HAP-1 (cell line): ENCODE measurements around the gene AMFR.

Experiments
- DNase-seq, 2 experiments: peaks; one replicate each; pipeline ENCODE4 v3.0.0-alpha.2; 2016 to 2020; ENCODE audit warnings: low spot score in 2 of 2
- H3K27me3 ChIP-seq: fragments of 250-450 bp; sonication (Bioruptor Pico); 2 replicates; pipeline ENCODE4 v1.5.1; 2020; ENCODE audit warnings: low read depth, mild to moderate bottlenecking, moderate library complexity
- H3K36me3 ChIP-seq: fragments of 250-450 bp; sonication (Bioruptor Pico); replicated peaks from 2 replicates; pipeline ENCODE4 v1.5.1; 2020; ENCODE audit warnings: mild to moderate bottlenecking
- H3K4me1 ChIP-seq: fragments of 250-450 bp; sonication (Bioruptor Pico); 2 replicates; pipeline ENCODE4 v1.5.1; 2020; ENCODE audit warnings: mild to moderate bottlenecking
- H3K4me3 ChIP-seq: fragments of 250-450 bp; sonication (Bioruptor Pico); 2 replicates; pipeline ENCODE4 v1.5.1; 2020; ENCODE audit warnings: mild to moderate bottlenecking, moderate library complexity
- H3K9me3 ChIP-seq: fragments of 250-450 bp; sonication (Bioruptor Pico); 2 replicates; pipeline ENCODE4 v1.5.1; 2020; ENCODE audit warnings: mild to moderate bottlenecking, moderate library complexity
- in situ Hi-C: fragments of 300-500 bp; cut with MboI; formaldehyde crosslinking; loops from 3 replicates; pipeline ENCODE4 v1.14.3; 2020; ENCODE audit warnings: low sequenced_read_pairs, inconsistent platforms, mixed read lengths

Gene AMFR

DNA sequence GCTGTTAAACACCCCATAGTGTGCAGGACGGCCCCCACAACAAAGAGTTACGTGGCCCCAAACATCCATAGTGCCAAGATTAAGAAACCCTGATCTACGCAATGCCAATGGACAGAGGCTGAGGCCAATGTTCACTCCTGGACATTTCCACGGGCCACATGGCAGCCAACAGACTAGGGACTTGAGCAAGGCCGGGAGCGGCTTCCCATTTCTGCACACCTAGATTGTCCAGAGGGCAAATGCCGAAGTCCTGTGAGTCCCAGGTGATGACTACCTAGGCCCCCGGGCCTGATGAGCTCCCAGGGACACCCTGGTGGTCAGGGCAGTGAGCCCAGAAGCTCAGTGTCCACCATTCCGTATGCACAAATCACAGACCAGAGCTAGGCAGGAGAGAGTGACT is 95.5 kb downstream of the AMFR start:
- no peak for DNase-seq
- Histone ChIP-seq H3K4me3 (no peak overlapping the region), H3K9me3 (no peaks in the 10 kb centered on the region), H3K36me3 (no peaks in the 10 kb centered on the region), H3K27me3 (no peaks in the 10 kb centered on the region), H3K4me1 (no peaks in the 10 kb centered on the region)
- in situ Hi-C loops = no loop called here

DNA sequence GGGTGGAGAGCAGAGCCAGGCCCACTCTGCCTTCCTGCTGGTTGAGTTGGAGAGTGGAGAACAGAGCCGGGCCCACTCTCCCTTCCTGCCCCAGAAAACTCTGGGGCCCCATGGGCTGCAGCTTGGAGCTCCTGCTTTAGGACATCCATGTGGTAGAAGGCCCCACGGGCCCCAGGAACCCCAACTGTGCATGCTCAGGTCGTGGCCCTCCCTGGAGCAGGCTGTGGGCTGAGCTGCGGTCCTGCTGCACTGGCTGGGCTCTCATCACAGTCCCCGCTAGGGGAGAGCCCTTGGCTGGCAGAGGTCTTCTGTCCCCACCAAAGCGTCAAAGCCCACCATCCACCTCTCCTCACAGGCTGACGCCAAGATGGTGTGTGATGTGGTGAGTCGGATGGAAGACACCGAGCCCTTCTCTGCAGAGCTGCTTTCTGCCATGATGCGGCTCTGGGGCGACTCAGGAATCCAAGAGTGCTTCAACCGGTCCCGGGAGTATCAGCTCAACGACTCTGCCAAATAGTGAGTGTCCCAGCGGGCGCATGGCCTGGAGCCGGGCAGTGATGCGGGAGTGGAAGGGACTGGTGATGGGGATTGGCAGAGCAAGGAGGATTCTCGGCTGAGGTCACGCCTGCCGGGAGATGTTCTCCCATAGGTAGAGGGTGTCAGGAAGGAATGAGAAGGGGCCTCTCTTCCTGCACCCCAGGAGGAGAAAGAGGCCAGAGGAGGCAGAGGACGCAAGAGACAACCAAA is 96.9 kb downstream of the AMFR start:
- no peaks in the 10 kb centered on the region for H3K4me1 ChIP-seq
- no peak overlapping the region for H3K4me3 ChIP-seq
- no peaks in the 10 kb centered on the region for H3K27me3 ChIP-seq
- in situ Hi-C loops = no loop called here
- no peaks in the 10 kb centered on the region for H3K9me3 ChIP-seq
- no peak for DNase-seq
- H3K36me3 ChIP-seq = no peaks in the 10 kb centered on the region

DNA sequence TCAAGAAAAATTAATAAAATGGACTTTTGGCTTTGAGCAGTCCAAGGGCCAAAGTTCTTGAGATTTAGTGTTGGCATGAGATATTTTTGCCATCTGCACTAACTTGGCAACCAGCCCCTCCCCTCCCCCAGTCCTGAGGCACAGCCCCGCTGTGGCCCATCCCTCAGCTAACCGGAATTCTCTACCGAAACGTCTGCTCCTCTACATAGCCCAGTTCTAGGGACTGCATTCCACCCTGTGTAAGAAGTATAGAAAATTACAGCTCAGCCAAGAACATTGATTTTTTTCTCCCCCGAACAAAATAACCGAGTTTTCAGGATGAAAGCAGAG is 97.5 kb downstream of the AMFR start:
- H3K36me3 ChIP-seq = no peaks in the 10 kb centered on the region
- H3K4me3 ChIP-seq = no peak overlapping the region
- no peaks in the 10 kb centered on the region for H3K4me1 ChIP-seq
- no peaks in the 10 kb centered on the region for H3K9me3 ChIP-seq
- no peaks in the 10 kb centered on the region for H3K27me3 ChIP-seq
- DNase-seq = no peak
- in situ Hi-C loops = no loop called here

DNA sequence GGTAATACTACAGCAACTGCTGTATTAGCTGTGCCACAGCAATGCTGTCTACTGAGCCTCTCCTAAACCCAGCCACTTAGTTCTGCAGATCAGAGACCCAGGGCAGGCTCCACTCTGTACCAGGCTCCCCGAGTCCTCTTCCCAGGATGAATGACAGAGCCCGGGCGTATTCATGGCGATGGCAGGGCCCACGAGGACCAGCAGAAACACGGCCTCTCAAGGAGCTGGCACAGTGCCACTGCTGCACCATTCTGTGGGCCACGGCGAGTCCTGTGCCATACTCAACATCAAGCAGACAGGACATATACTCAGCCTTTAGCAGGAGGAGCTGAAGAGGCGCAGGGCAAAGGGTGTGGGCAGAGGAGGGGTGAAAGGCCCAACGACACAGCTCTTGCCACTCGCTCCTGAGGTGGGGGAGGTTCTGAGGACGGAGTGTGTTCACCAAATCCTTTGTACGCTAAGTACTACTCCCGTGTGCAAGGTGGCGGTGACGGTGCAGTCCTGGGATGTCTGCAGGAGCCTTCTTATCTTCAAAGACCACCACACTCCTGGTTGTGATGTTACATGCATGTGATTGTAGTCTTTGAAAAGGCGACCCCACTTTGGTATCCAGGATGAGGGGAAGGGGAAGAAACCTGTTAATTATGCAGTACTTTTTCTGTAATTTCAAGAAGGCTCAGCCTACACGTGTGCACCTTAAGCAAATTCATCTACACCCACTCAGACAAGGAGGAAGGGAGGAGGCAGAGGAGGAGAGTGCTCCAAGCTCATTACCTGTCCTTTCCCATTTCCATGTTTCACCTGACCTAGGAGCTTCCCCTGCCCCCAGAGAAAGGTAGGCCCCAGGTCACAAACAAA is 98.0 kb downstream of the AMFR start:
- no peaks in the 10 kb centered on the region for H3K27me3 ChIP-seq
- no peaks in the 10 kb centered on the region for H3K4me1 ChIP-seq
- no peaks in the 10 kb centered on the region for H3K9me3 ChIP-seq
- in situ Hi-C loops = no loop called here
- no peaks in the 10 kb centered on the region for H3K36me3 ChIP-seq
- DNase-seq = no peak
- no peak overlapping the region for H3K4me3 ChIP-seq

DNA sequence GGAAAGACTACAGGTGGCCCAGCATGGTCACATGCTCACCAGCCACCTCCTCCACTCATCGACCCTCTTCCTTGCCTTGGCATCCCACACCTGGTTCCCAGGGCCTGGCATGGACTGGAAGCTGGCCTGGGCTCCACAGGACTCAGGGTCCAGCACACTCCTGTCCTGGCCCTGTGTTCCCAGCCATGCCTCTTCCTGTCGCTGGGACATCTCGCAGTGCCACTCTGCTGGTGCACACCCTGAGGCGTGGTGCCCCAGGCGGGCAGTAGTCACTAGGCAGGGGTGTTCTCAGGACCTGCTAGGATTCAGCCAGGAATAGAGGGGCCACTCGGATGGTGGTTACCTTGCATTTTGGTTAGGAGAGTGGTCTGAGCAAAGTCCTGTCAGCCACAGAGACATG is 99.4 kb downstream of the AMFR start:
- H3K4me3 ChIP-seq = no peak overlapping the region
- H3K4me1 ChIP-seq = no peaks in the 10 kb centered on the region
- no peak for DNase-seq
- in situ Hi-C loops = no loop called here
- H3K9me3 ChIP-seq = no peaks in the 10 kb centered on the region
- no peaks in the 10 kb centered on the region for H3K36me3 ChIP-seq
- no peaks in the 10 kb centered on the region for H3K27me3 ChIP-seq

DNA sequence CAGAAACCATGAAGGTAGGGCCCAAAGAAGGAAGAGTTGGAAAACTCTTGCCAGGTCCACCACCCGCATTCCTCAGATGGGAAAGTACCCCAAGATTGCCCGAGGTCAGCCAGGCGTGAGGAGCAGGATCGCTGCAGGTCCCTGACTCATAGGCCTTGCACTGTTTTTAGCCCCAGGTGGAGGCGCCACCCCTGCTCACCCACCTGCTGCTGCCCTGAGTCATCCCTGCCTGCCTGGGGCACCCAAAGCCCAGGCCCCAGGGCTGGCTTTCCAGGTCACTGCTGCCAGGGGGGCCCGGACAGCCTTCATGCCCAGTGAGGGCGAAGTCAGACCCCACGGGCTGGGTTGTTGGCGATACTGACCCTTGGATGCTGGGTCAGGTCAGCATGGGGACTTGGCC is 100.9 kb downstream of the AMFR start:
- Histone ChIP-seq H3K4me1 (no peaks in the 10 kb centered on the region), H3K9me3 (no peaks in the 10 kb centered on the region), H3K36me3 (no peaks in the 10 kb centered on the region), H3K27me3 (no peaks in the 10 kb centered on the region), H3K4me3 (no peak overlapping the region)
- DNase-seq = no peak
- in situ Hi-C loops = loop anchor here (25.0 kb wide), 2 partner anchors 287 to 612 kb away; no protein-coding TSS in a partner anchor

DNA sequence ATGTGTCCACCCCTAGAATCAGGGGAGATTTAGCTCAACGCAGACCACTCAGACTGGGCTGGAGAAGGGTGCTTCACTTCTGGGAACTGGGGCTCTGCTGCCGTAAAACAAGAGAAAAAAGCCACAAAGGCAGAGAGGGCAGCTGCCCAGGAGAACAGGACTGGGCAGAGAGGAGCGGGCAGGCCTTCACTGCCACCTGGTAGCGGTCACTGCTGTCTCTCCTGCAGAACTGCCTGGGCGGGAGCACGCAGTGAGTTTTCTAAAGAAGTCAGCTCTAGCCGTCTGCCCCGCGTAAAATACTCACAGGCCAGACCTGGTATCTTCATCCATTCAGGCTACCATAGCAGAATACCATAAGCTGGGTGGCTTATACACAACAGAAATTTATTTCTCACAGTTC is 103.8 kb downstream of the AMFR start:
- in situ Hi-C loops = loop anchor here (25.0 kb wide), 2 partner anchors 284 to 609 kb away; no protein-coding TSS in a partner anchor
- Histone ChIP-seq H3K27me3 (no peaks in the 10 kb centered on the region), H3K36me3 (no peaks in the 10 kb centered on the region), H3K4me3 (no peak overlapping the region), H3K4me1 (no peaks in the 10 kb centered on the region), H3K9me3 (no peaks in the 10 kb centered on the region)
- DNase-seq = no peak

DNA sequence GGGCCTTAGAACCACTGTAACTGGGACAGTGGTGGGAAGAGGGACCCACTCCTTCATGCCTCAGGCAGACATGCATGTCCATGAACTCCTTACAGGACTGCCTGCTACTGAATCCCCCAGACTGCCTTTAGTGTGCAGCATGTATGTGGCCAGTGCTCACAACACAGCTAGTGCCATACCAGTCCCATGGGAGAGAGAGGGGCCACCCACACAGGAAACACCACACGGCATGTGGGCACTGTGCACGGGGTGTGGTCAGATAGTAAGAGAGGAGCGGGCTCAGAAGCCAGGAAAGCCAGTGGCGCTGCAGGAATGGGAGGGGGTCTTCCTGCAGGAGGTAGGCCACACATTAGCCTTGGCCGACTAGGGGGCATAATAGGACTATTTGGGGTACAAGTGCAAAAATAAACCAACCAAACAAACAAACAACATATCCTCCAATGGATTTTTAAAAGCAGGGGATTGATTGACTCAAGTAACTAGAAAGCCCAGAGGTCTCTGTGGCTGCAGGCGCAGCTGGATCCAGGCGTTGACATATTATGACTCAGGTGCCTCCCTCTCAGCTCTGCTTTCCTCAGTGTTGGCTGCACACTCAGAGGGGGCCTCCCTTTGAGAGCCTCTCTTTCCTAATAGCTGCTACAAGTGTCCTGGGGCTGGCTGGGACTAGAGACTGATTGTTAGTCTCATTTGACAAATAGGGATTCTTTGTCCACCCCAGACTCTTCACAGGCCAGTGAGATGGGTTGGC is 104.4 kb downstream of the AMFR start:
- DNase-seq = no peak
- H3K4me3 ChIP-seq = no peak overlapping the region

DNA sequence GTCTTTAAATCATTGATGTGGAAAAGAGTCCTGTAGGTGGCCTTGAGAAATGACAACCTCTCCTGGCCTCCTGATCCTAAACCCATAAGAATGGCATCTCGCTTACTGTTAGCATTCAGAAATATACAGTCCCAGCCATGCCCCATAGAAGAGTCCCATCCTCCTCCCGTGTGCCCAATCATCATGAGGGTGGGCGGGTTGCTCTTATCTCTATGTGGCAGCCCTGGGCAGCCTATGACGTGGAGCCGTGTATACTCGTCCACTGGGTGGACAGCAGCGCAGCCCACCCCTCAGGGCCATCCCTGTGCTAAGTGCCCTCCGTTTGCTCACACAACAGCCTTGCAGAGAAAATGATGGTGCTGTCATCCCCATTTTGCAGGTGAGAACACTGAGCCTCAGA is 105.3 kb downstream of the AMFR start:
- Histone ChIP-seq H3K4me1 (no peaks in the 10 kb centered on the region), H3K4me3 (no peak overlapping the region), H3K36me3 (no peaks in the 10 kb centered on the region), H3K27me3 (no peaks in the 10 kb centered on the region), H3K9me3 (no peaks in the 10 kb centered on the region)
- no peak for DNase-seq
- in situ Hi-C loops = loop anchor here (25.0 kb wide), 2 partner anchors 283 to 608 kb away; no protein-coding TSS in a partner anchor

More for the DNA sequence above, 104.4 kb downstream of the AMFR start:
- H3K36me3 ChIP-seq = no peaks in the 10 kb centered on the region
- no peaks in the 10 kb centered on the region for H3K27me3 ChIP-seq
- in situ Hi-C loops = loop anchor here (25.0 kb wide), 2 partner anchors 284 to 609 kb away; no protein-coding TSS in a partner anchor
- no peaks in the 10 kb centered on the region for H3K9me3 ChIP-seq
- H3K4me1 ChIP-seq = no peaks in the 10 kb centered on the region

DNA sequence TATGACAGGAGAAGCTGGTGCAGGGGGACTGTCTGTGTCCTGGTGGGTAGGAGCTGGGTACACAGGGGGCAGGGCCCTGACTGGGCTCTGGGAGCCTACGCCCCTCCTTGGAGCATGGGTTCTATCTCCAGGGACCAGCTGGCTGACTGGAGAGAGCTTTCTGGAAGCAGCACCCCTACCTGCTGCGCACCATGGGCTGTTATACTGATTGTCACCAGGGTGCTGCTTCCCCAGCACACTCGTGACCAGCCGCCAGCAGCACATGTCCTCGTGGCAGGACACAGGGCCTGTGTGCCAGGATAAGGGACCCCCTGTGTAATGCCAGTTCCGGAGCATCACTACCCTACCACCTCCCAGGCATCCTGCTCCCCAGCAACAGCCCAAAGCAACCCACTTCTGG is 106.0 kb downstream of the AMFR start:
- DNase-seq = no peak
- in situ Hi-C loops = loop anchor here (5.0 to 25.0 kb wide), 4 partner anchors 282 to 855 kb away; no protein-coding TSS in a partner anchor
- Histone ChIP-seq H3K9me3 (no peaks in the 10 kb centered on the region), H3K27me3 (no peaks in the 10 kb centered on the region), H3K4me3 (no peak overlapping the region), H3K4me1 (no peaks in the 10 kb centered on the region), H3K36me3 (no peaks in the 10 kb centered on the region)

DNA sequence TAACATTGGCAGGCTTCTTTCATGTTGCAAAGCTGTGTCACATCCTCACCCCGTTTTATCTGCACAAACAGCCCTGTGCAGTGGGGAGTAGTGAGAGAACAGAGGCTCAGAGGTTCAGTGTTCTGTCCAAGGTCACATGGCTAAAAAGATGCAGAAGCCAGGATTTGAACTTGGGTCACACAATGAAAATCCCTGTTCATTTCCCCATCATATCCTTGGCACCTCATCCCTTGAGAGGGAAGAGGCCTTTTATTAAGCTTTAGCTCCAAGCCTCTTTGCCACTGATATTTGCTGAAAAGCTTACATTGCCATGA is 106.6 kb downstream of the AMFR start:
- Histone ChIP-seq H3K36me3 (no peaks in the 10 kb centered on the region), H3K9me3 (no peaks in the 10 kb centered on the region), H3K4me3 (no peak overlapping the region), H3K27me3 (no peaks in the 10 kb centered on the region), H3K4me1 (no peaks in the 10 kb centered on the region)
- in situ Hi-C loops = loop anchor here (5.0 to 25.0 kb wide), 4 partner anchors 281 to 854 kb away; no protein-coding TSS in a partner anchor
- DNase-seq = no peak

DNA sequence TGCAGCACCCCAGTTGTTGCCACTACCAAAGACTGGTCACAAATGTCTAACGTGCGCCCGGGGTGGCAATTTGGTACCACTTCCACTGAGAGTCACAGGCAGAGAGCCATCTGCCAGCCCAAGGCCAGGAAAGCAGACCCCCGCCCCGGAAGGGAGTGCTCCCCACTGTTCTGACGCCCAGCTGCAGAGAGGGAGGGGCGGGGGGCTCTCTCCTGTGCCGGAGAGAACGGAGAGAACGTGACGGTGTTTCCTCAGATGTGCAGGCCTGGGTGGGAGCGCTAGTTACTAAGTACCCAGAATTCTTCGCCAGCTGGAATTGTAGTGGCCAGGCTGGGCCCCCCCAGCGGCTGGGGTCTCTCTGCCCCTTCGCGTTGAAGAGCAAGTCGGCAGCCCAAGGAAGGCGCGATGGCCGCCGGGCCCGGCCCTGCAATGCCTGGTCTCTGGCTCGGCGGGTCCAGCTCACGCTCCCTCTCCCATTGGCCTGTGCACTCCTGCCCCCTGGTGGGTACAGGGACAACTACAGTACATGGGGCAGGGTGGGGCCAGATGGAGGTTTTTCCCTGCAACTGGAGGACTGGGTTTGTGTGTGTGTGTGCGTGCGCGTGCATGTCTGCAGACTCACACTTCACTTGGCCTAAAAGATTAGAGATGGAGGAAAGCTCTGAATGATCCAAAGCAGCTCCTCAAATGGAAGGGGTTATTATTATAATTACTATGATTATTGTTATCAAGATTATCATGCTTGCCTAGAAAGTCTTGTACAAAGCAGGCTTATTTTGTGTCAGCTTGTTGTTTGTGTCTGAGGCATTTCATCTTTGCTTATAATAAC is 107.1 kb downstream of the AMFR start:
- no peak overlapping the region for H3K4me3 ChIP-seq
- in situ Hi-C loops = loop anchor here (5.0 to 25.0 kb wide), 4 partner anchors 281 to 853 kb away; no protein-coding TSS in a partner anchor

DNA sequence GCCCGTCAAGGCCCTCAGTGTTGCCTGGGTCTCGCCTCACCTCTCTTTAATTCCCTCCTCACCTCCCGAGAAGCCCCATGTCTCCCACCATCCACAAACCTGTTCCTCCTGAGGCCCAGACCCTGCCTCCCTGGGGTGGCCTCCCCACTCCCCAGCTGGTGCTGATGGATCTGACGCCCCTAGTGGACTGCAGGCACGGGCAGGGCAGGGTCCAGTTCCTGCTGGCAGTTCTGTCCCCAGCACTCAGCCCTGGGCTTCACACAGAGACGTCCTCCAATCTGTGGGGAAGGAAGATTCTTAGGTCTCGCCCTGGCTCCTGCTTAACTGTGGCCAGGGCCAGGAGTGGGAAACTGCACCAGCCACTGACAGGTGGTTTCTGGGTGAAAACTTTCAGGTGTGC is 108.8 kb downstream of the AMFR start:
- H3K9me3 ChIP-seq = no peaks in the 10 kb centered on the region
- H3K4me3 ChIP-seq = no peak overlapping the region
- in situ Hi-C loops = loop anchor here (5.0 to 25.0 kb wide), 4 partner anchors 279 to 852 kb away; no protein-coding TSS in a partner anchor
- H3K4me1 ChIP-seq = no peaks in the 10 kb centered on the region
- DNase-seq = no peak
- H3K27me3 ChIP-seq = no peaks in the 10 kb centered on the region
- H3K36me3 ChIP-seq = no peaks in the 10 kb centered on the region

More for the DNA sequence above, 107.1 kb downstream of the AMFR start:
- Histone ChIP-seq H3K27me3 (no peaks in the 10 kb centered on the region), H3K9me3 (no peaks in the 10 kb centered on the region), H3K4me1 (no peaks in the 10 kb centered on the region), H3K36me3 (no peaks in the 10 kb centered on the region)
- peak; percentile 72 to 89 for DNase-seq
